Lung (tissue), 12 donors: ENCODE measurements around the gene PRR16. TPM values are rescaled to one million over a fixed set of nuclear protein-coding genes. Genes with fewer than 3 reads are reported as not detected.

Source experiments
- ATAC-seq: fragments of 200-7000 bp; cut with Tn5 transposase; one replicate; pipeline ENCODE4 v1.9.1; 2020; ENCODE audit warnings: moderate number of reproducible peaks; ENCODE audit not compliant: insufficient read depth, low FRiP score
- DNase-seq, 3 donors: peaks; one replicate each; pipeline ENCODE4 v3.0.0-alpha.2; 2013 to 2017
- H3K27ac ChIP-seq, 2 donors: one replicate each; pipeline ENCODE4 v1.5.1; 2013; ENCODE audit warnings: mild to moderate bottlenecking in 2 of 2, moderate library complexity in 2 of 2, control low read depth in 1 of 2, inconsistent platforms in 1 of 2, low read depth in 1 of 2, low read length in 1 of 2
- H3K27me3 ChIP-seq, 3 donors: one replicate each; pipeline ENCODE4 v1.5.1; 2013; ENCODE audit warnings: low read length in 2 of 3; ENCODE audit not compliant: control insufficient read depth in 3 of 3, insufficient read depth in 3 of 3
- H3K36me3 ChIP-seq, 4 donors: one replicate each; pipeline ENCODE4 v1.5.1; 2013; ENCODE audit warnings: low read length in 4 of 4, mild to moderate bottlenecking in 1 of 4, moderate library complexity in 1 of 4; ENCODE audit not compliant: control insufficient read depth in 4 of 4, insufficient read depth in 4 of 4
- H3K4me1 ChIP-seq, 5 donors: one replicate each; pipeline ENCODE4 v1.5.1; 2013; ENCODE audit warnings: low read length in 5 of 5, mild to moderate bottlenecking in 2 of 5, moderate library complexity in 1 of 5; ENCODE audit not compliant: control insufficient read depth in 5 of 5, insufficient read depth in 5 of 5
- H3K4me3 ChIP-seq: one replicate; pipeline ENCODE4 v1.5.1; 2013; ENCODE audit warnings: mild to moderate bottlenecking, control low read depth, moderate library complexity
- H3K9ac ChIP-seq, 2 donors: one replicate each; pipeline ENCODE4 v1.5.1; 2013; ENCODE audit warnings: low read length in 2 of 2, control low read depth in 1 of 2; ENCODE audit not compliant: insufficient read depth in 1 of 2
- H3K9me3 ChIP-seq, 4 donors: one replicate each; pipeline ENCODE4 v1.5.1; 2013; ENCODE audit warnings: low read length in 3 of 4, mild to moderate bottlenecking in 1 of 4, moderate library complexity in 1 of 4; ENCODE audit not compliant: control insufficient read depth in 4 of 4, insufficient read depth in 3 of 4
- CTCF ChIP-seq: IDR thresholded peaks from 2 replicates; pipeline ENCODE4 v1.5.1; 2012; ENCODE audit warnings: mild to moderate bottlenecking; ENCODE audit errors: control extremely low read depth, extremely low read depth
- WGBS, 2 donors: extraction: QIAGEN DNeasy Blood & Tissue Kit; methylation state at CpG; one replicate each; pipeline ENCODE4 v1.1.7; 2013; 5-methylcytosine and 5-hydroxymethylcytosine counted together
- polyA plus RNA-seq, 2 donors: library from polyadenylated mRNA; stranded (reverse); fragments of 200-250 nt; gene quantifications; one replicate each; pipeline ENCODE4 v1.2.1, GENCODE V29; 2013
- total RNA-seq, 2 donors: library from RNA; depleted of rRNA in 1 of 2; stranded (reverse); fragments of >200 nt in 1 of 2; gene quantifications; one replicate each; pipeline ENCODE4 v1.2.1, GENCODE V29; 2014 to 2021
- donor health status: control.
- donor health status: control.
- donor health status: Bipolar disorder and iron deficiency.
- donor health status: healthy.
- donor health status: DM: yes; HTN: yes; CAD: no.

Gene PRR16
- total and polyA plus RNA-seq, 4 donors = 1.1 to 6.6 (median 5.9) TPM

GRCh38 chr5:120471971-120472370, 7.9 kb downstream of the PRR16 start:
- no peaks in the 10 kb centered on the region for H3K9me3 ChIP-seq
- no peaks in the 10 kb centered on the region for H3K36me3 ChIP-seq
- DNase-seq (no peak), ATAC-seq (no peak)
- peaks cover 0 to 1% (median 0%) of the 10 kb centered on the region in 5 donors for H3K4me1 ChIP-seq
- H3K9ac ChIP-seq = no peak overlapping the region
- H3K27me3 ChIP-seq = peaks cover 0 to under 1% (median 0%) of the 10 kb centered on the region in 3 donors
- H3K4me3 ChIP-seq = no peak overlapping the region
- no peak overlapping the region for H3K27ac ChIP-seq
- TF ChIP-seq CTCF = no peak

DNA sequence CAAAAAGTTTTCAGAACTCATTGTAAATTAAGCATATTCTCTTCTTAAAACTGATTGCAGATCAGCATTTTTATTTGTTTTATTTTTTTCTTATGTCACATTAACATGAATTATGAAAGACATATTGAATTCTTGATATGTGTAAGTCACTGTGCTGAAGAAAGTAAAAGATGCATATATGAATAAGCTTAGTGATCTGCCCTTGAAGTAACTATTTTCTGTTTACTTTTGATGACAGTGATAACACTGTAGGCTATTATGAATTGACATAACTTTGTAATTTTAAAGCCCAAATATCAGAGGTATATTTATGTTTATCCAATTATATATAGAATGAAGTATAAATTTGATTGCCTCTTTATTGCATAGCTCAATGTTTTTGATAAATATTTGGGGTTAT, 8.8 kb downstream of the PRR16 start:
- no peak for ATAC-seq

GRCh38 chr5:120473332-120473731, 9.2 kb downstream of the PRR16 start:
- TF ChIP-seq CTCF = no peak
- ATAC-seq (no peak), DNase-seq (no peak)
- Histone ChIP-seq H3K27ac (no peak overlapping the region), H3K36me3 (no peaks in the 10 kb centered on the region), H3K9me3 (no peaks in the 10 kb centered on the region), H3K4me3 (no peak overlapping the region), H3K27me3 (no peaks in the 10 kb centered on the region), H3K4me1 (no peaks in the 10 kb centered on the region), H3K9ac (no peak overlapping the region)
- 72 to 84% methylated on average over 2 of the region's 2 CpGs for WGBS, 2 donors

More for the DNA sequence above, 8.8 kb downstream of the PRR16 start:
- H3K4me3 ChIP-seq = no peak overlapping the region
- H3K36me3 ChIP-seq = no peaks in the 10 kb centered on the region
- H3K4me1 ChIP-seq = no peaks in the 10 kb centered on the region
- DNase-seq = no peak
- no peaks in the 10 kb centered on the region for H3K9me3 ChIP-seq
- H3K27ac ChIP-seq = no peak overlapping the region
- TF ChIP-seq CTCF = no peak
- H3K27me3 ChIP-seq = no peaks in the 10 kb centered on the region
- H3K9ac ChIP-seq = no peak overlapping the region

- TF ChIP-seq CTCF = no peak
- Histone ChIP-seq H3K36me3 (no peaks in the 10 kb centered on the region), H3K9me3 (no peaks in the 10 kb centered on the region), H3K27ac (no peak overlapping the region), H3K4me1 (peaks cover 0 to 7% (median 0%) of the 10 kb centered on the region in 5 donors), H3K4me3 (no peak overlapping the region), H3K27me3 (no peaks in the 10 kb centered on the region), H3K9ac (no peak overlapping the region)
- WGBS, 2 donors = 70 to 89% methylated on average over 1 of the region's 1 CpG
- DNase-seq (no peak), ATAC-seq (no peak)
Measured at GRCh38 chr5:120476063-120476462, 12.0 kb downstream of the PRR16 start.
